GM18499 (cell line): ENCODE results near the gene SH3RF3.

ENCODE experiments used
- ATAC-seq: cut with Tn5 transposase; IDR thresholded peaks from one replicate; pipeline ENCODE4 v1.9.1; 2021; ENCODE audit warnings: moderate number of reproducible peaks; ENCODE audit not compliant: insufficient read depth, unreplicated experiment

Gene SH3RF3

GRCh38 chr2:109254174-109254904 is 125.3 kb downstream of the SH3RF3 start:
- peak; percentile 31 for ATAC-seq

GRCh38 chr2:109255654-109256053 is 126.6 kb downstream of the SH3RF3 start:
- ATAC-seq = no peak

- no peak for ATAC-seq
These were observed 127.1 kb downstream of the SH3RF3 start for GRCh38 chr2:109256111-109256510.

GRCh38 chr2:109256921-109257320 is 127.9 kb downstream of the SH3RF3 start:
- ATAC-seq = no peak

GRCh38 chr2:109257653-109258052 is 128.6 kb downstream of the SH3RF3 start:
- ATAC-seq = no peak

GRCh38 chr2:109258376-109258775 is 129.4 kb downstream of the SH3RF3 start:
- no peak for ATAC-seq

- ATAC-seq = no peak
These were observed 130.0 kb downstream of the SH3RF3 start for GRCh38 chr2:109258905-109259540.

GRCh38 chr2:109259671-109260070 is 130.7 kb downstream of the SH3RF3 start:
- ATAC-seq = no peak

- no peak for ATAC-seq
These were observed 131.3 kb downstream of the SH3RF3 start for GRCh38 chr2:109260116-109260855.

GRCh38 chr2:109260886-109261700 is 132.1 kb downstream of the SH3RF3 start:
- ATAC-seq = no peak

GRCh38 chr2:109261906-109262631 is 133.1 kb downstream of the SH3RF3 start:
- no peak for ATAC-seq

GRCh38 chr2:109264595-109265328 is 135.8 kb downstream of the SH3RF3 start:
- ATAC-seq = no peak

- no peak for ATAC-seq
These were observed 136.4 kb downstream of the SH3RF3 start for GRCh38 chr2:109265369-109265768.

GRCh38 chr2:109265953-109266352 is 136.9 kb downstream of the SH3RF3 start:
- ATAC-seq = no peak

- no peak for ATAC-seq
These were observed 137.5 kb downstream of the SH3RF3 start for GRCh38 chr2:109266496-109266895.

GRCh38 chr2:109266998-109267854 is 138.2 kb downstream of the SH3RF3 start:
- no peak for ATAC-seq

- ATAC-seq = no peak
These were observed 139.9 kb downstream of the SH3RF3 start for GRCh38 chr2:109268916-109269315.
